ENCODE results near the gene BICDL2. TPM values are rescaled to one million over a fixed set of nuclear protein-coding genes. Genes with fewer than 3 reads are reported as not detected.
A peak's percentile ranks its signal among the peaks of the same experiment; 100 is the strongest.

BICDL2 gene
- total RNA-seq, 1 donor from 2014 or later, result 16.3 TPM

- no peaks in the 10 kb centered on the region for H3K27me3 ChIP-seq
- no peaks in the 10 kb centered on the region for H3K9me3 ChIP-seq
- H3K4me3 ChIP-seq, result peak within 1 kb of the TSS; percentile 52
- peaks cover 7% of the 10 kb centered on the region for H3K4me1 ChIP-seq
- ATAC-seq (peak; percentile 75), DNase-seq (no peak)
- TF ChIP-seq, protein P1, sequence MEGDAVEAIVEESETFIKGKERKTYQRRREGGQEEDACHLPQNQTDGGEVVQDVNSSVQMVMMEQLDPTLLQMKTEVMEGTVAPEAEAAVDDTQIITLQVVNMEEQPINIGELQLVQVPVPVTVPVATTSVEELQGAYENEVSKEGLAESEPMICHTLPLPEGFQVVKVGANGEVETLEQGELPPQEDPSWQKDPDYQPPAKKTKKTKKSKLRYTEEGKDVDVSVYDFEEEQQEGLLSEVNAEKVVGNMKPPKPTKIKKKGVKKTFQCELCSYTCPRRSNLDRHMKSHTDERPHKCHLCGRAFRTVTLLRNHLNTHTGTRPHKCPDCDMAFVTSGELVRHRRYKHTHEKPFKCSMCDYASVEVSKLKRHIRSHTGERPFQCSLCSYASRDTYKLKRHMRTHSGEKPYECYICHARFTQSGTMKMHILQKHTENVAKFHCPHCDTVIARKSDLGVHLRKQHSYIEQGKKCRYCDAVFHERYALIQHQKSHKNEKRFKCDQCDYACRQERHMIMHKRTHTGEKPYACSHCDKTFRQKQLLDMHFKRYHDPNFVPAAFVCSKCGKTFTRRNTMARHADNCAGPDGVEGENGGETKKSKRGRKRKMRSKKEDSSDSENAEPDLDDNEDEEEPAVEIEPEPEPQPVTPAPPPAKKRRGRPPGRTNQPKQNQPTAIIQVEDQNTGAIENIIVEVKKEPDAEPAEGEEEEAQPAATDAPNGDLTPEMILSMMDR (IDR thresholded peaks at IDR 0.05), result no peak
- peak within 1 kb of the TSS; percentile 76 for H3K27ac ChIP-seq
- intact Hi-C loops (cut with DNase I), result no loop called here
- no peaks in the 10 kb centered on the region for H3K36me3 ChIP-seq
Measured at GRCh38 chr16:3065069-3065741, 28.5 kb upstream of the BICDL2 start, which contains the start of gene IL32. Gene IL32, plus strand, starts transcription at chr16:3065640. Its CDS starts 172 bp downstream, at chr16:3065812.

GRCh38 chr16:3063625-3064386 lies 27.1 kb upstream of the BICDL2 start:
- intact Hi-C loops (cut with DNase I), result no loop called here
- Histone ChIP-seq H3K4me3 (no peak overlapping the region), H3K4me1 (peaks cover 13% of the 10 kb centered on the region), H3K36me3 (no peaks in the 10 kb centered on the region), H3K27ac (no peak overlapping the region), H3K9me3 (no peaks in the 10 kb centered on the region), H3K27me3 (no peaks in the 10 kb centered on the region)
- TF ChIP-seq, protein P1 (IDR thresholded peaks at IDR 0.05), result no peak
- ATAC-seq (no peak), DNase-seq (no peak)

GRCh38 chr16:3062553-3062952 lies 25.8 kb upstream of the BICDL2 start:
- H3K27me3 ChIP-seq, result no peaks in the 10 kb centered on the region
- no peak for ATAC-seq
- H3K4me1 ChIP-seq, result peaks cover 22% of the 10 kb centered on the region
- TF ChIP-seq, protein P1 (IDR thresholded peaks at IDR 0.05), result no peak
- H3K36me3 ChIP-seq, result no peaks in the 10 kb centered on the region
- no peak overlapping the region for H3K27ac ChIP-seq
- H3K9me3 ChIP-seq, result no peaks in the 10 kb centered on the region
- H3K4me3 ChIP-seq, result no peak overlapping the region
- intact Hi-C loops (cut with DNase I), result no loop called here
- DNase-seq, result no peak

DNA sequence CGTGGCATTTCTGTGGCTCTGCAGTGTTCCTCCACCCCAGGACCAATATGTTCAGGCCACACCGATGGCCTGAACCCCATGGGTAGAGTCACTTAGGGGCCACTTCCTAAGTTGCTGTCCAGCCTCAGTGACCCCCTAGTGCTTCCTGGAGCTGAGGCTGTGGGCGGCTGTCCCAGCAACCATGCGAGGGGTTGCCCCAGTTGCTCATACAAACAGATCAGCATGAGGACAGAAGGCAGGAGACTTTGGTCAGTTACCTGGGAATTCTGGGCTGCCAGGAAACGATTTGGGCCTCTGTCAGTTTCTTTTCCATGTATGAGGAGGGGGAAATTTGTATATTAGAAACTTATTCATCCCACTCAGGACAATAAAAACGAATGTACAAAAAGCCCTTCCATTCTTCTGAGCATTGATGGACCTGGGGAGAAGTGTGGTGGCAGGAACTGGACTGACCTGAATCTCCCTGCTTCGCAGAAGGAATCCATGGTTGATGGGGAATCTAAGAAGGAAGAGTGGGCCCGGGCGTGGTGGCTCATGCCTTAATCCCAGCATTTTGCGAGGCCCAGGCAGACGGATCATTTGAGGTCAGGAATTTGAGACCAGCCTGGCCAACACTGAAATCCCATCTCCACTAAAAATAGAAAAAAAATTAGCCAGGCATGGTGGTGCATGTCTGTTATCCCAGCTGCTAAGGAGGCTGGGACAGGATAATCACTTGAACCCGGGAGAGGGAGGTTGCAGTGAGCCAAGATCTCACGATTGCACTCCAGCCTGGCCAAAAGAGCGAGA lies 23.8 kb upstream of the BICDL2 start:
- no peaks in the 10 kb centered on the region for H3K9me3 ChIP-seq
- peaks cover 15% of the 10 kb centered on the region for H3K4me1 ChIP-seq
- TF ChIP-seq, protein P1 (IDR thresholded peaks at IDR 0.05), result no peak
- no peak for ATAC-seq
- H3K4me3 ChIP-seq, result no peak overlapping the region
- H3K27ac ChIP-seq, result no peak overlapping the region
- H3K27me3 ChIP-seq, result no peaks in the 10 kb centered on the region
- no peaks in the 10 kb centered on the region for H3K36me3 ChIP-seq
- DNase-seq, result no peak
- intact Hi-C loops (cut with DNase I), result no loop called here

- Histone ChIP-seq H3K4me1 (peaks cover 20% of the 10 kb centered on the region), H3K4me3 (peak overlapping the region; percentile 86), H3K9me3 (no peaks in the 10 kb centered on the region), H3K27ac (peak overlapping the region; percentile 82), H3K36me3 (no peaks in the 10 kb centered on the region), H3K27me3 (no peaks in the 10 kb centered on the region)
- ATAC-seq (no peak), DNase-seq (no peak)
- TF ChIP-seq, protein P1 (IDR thresholded peaks at IDR 0.05), result no peak
- intact Hi-C loops (cut with DNase I), result no loop called here
Measured at GRCh38 chr16:3059723-3060242, 23.0 kb upstream of the BICDL2 start.
